HFF-Myc (cell line): ENCODE measurements around the gene SEMA3E.

Source experiments
- DNase-seq: peaks from one replicate; pipeline ENCODE4 v3.0.0-alpha.2; 2011; ENCODE audit warnings: low read depth; ENCODE audit errors: extremely low read depth
- H3K4me3 ChIP-seq: replicated peaks from 2 replicates; pipeline ENCODE4 v1.5.1; 2011; ENCODE audit warnings: low read depth, mild to moderate bottlenecking, control low read depth, low read length
- TF ChIP-seq, protein P1 (sequence below): IDR thresholded peaks from 2 replicates; pipeline ENCODE4 v1.5.1; 2012; ENCODE audit warnings: mild to moderate bottlenecking, low read depth, low read length, control low read depth; ENCODE audit errors: missing control alignments

The SEMA3E gene

DNA sequence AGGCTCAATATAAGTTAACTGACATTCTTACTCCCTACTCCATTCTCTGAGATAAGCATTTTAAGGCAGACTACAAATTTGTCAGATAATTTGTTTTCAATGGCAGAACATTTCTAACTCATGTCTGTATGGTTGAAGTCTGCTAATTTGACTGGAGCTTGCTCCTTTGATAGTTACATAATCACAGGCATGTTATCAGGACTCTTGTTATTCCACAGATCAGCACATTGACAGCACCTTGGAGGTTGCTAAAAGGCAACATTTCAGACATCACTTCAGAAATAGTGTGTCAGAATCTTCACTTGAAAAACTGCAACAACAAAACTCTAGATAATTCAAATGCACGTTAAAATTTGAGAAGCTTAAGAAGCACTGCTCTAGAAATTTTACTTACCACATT, 327.9 kb downstream of the SEMA3E start:
- TF ChIP-seq, protein P1, sequence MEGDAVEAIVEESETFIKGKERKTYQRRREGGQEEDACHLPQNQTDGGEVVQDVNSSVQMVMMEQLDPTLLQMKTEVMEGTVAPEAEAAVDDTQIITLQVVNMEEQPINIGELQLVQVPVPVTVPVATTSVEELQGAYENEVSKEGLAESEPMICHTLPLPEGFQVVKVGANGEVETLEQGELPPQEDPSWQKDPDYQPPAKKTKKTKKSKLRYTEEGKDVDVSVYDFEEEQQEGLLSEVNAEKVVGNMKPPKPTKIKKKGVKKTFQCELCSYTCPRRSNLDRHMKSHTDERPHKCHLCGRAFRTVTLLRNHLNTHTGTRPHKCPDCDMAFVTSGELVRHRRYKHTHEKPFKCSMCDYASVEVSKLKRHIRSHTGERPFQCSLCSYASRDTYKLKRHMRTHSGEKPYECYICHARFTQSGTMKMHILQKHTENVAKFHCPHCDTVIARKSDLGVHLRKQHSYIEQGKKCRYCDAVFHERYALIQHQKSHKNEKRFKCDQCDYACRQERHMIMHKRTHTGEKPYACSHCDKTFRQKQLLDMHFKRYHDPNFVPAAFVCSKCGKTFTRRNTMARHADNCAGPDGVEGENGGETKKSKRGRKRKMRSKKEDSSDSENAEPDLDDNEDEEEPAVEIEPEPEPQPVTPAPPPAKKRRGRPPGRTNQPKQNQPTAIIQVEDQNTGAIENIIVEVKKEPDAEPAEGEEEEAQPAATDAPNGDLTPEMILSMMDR = no peak
- no peak overlapping the region for H3K4me3 ChIP-seq
- DNase-seq = no peak

DNA sequence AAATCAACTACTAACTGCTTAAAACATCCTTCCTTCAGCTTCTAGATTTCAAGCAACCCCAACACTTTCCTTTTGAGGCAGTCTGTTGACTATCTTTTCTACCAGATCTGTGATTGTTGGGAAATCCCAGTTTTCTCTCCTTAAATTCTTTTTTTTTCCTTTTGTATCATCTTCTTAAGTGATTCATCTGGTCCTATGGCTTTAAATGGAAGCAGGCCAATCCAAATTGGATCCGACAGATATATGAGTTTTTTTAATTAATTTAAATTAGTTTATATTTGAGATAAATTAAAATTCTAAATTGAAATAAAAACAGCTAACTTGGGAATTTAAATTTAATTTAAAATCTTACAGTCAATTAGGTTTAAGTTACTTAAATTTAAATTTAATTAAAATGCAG, 335.0 kb downstream of the SEMA3E start:
- TF ChIP-seq, protein P1 = no peak
- no peak overlapping the region for H3K4me3 ChIP-seq
- no peak for DNase-seq
